ENCODE results near the gene TMCC3.
A peak's percentile ranks its signal among the peaks of the same experiment; 100 is the strongest.

Gene TMCC3

DNA sequence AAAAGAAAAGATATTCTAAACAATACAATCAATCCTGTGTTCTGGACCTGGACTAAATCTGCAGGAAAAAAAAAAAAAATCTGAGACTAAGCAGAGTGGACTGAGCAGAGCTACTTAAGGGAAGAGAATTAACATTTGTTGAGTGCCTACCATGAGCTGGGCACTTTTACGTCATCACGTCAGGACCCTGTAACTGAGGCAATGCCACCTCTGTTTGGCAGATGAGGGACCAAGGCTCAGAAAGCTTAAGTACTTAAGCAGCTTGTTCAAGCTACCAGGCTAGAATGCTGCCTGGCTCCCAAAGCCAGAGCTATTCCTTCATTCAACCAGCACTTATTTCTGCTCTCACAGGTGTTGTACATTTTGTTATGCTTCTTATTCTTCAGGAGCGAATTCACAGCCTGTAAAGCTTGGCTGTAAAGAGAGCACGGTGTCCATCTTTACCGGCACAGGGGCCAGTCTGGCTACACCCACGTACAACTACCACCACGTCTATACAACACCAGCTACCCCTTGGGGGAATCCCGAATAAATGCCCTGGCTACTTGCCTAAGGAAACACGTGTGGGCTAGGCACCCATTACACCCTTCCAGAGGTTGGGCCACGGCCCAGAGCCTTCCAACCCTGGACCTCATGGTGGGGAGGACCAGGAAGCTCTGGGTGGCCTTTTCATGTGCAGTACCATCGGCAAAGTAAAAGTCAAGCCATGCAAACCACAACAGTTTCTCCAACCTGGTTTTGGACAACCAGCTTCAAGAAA lies 27.0 kb downstream of the TMCC3 start:
- TF ChIP-seq, protein P1, sequence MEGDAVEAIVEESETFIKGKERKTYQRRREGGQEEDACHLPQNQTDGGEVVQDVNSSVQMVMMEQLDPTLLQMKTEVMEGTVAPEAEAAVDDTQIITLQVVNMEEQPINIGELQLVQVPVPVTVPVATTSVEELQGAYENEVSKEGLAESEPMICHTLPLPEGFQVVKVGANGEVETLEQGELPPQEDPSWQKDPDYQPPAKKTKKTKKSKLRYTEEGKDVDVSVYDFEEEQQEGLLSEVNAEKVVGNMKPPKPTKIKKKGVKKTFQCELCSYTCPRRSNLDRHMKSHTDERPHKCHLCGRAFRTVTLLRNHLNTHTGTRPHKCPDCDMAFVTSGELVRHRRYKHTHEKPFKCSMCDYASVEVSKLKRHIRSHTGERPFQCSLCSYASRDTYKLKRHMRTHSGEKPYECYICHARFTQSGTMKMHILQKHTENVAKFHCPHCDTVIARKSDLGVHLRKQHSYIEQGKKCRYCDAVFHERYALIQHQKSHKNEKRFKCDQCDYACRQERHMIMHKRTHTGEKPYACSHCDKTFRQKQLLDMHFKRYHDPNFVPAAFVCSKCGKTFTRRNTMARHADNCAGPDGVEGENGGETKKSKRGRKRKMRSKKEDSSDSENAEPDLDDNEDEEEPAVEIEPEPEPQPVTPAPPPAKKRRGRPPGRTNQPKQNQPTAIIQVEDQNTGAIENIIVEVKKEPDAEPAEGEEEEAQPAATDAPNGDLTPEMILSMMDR (IDR thresholded peaks at IDR 0.05; ENCODE audit: extremely low read depth, missing control alignments) = no peak
- DNase-seq (ENCODE audit: low spot score) = no peak

DNA sequence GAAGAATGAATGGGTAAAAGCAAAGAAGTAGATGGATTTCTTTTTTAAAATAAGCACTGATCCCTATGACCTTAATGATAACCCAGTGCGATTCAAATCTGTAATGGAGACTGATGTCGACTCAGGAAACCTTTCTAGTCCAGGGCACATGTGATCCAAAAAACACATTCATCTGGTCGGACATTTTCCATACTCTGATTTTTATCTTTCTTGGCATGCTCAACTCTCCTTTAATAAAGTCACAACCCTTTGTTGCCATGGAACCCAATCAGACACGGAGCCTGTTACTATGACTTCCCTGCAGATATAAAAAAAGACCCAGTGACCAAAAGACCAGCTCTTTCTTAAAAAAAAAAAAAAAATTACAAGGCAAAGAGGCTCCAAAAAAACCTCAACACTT lies 27.9 kb downstream of the TMCC3 start:
- DNase-seq (ENCODE audit: low spot score) = no peak
- TF ChIP-seq, protein P1 (IDR thresholded peaks at IDR 0.05; ENCODE audit: extremely low read depth, missing control alignments) = no peak

DNA sequence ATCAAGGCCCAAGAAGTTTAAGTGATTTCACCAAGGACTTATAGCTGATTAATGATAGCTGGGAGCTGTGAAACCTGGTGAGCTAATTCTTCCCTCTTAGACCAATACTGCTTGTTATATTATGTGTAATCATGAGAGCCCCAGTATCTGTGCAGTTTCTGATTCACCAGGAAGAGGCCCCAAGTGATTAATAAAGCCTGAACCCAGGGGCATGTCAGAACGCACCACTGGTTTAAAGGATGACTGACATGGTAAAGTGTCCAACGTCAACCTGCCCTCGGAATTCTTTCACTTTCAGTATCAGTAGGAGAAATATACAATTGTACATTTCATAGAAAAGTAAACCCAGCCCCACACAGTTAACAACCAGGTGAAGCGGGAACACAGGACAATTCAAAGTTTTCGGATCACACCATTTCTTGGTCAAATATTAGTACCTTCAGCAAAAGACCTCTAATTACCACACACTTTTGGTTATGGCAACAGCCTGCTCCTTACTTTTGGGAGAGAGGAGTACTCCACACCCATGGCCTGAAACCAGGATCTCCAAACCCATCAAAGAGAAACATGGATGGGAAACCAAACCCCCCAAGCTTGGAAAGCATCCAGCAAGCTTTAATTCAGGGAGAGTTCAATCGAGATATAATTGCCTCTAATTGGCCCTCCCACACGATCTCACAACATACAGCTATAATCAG lies 28.5 kb downstream of the TMCC3 start:
- peak; percentile 74 for DNase-seq (ENCODE audit: low spot score)
- TF ChIP-seq, protein P1 (IDR thresholded peaks at IDR 0.05; ENCODE audit: extremely low read depth, missing control alignments) = no peak

DNA sequence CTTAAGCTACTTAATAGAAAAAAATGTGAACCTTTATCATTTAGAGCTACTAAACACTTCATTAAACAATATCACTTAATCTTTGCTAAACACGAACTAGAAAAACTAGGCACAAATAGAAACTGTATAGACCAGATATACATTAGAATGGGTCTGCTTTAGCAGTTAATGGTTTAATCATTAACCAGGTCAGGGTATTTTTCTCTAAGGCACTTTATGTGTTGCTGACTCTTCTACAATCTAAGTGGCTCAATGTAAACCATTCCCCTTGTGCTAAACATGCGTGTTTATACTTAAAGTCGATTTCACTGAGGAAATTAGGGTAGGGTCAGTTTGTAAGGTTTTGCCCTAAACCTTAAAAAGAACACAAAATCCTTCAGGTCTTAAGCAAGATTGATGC lies 29.7 kb downstream of the TMCC3 start:
- DNase-seq (ENCODE audit: low spot score) = no peak
- TF ChIP-seq, protein P1 (IDR thresholded peaks at IDR 0.05; ENCODE audit: extremely low read depth, missing control alignments) = no peak

DNA sequence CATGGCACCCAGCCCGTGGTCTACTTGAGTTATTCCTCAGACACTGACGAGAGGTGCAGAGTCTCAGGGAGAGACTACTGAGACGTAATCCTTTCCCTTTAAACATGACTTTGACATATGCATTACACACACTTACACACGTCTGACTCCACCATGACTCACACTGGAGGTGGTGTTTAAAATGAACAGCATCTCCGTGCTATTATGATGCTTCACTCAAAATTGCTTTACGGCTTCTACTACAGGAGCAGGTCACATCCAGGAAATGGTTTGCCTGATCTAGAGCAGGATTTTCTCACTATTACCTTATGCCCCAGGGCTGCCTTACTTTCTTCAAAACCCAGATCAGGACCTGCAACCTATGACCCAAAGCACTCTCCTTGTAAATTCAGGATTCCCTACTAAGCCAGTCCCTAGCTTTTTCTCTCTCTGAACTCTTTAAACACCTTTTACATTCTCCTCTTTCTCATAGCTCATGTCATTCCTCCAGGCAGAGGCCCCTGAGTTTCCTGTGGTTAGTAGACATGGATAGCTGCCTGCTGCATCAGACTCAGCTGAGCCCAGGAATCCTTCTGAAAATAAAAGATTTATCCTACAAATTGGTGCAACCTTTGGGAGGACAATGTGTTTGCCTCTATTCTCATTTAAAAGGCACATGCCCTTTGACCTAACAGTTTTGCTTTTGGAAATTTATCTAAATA lies 31.2 kb downstream of the TMCC3 start:
- no peak for DNase-seq (ENCODE audit: low spot score)
- TF ChIP-seq, protein P1 (IDR thresholded peaks at IDR 0.05; ENCODE audit: extremely low read depth, missing control alignments) = no peak

DNA sequence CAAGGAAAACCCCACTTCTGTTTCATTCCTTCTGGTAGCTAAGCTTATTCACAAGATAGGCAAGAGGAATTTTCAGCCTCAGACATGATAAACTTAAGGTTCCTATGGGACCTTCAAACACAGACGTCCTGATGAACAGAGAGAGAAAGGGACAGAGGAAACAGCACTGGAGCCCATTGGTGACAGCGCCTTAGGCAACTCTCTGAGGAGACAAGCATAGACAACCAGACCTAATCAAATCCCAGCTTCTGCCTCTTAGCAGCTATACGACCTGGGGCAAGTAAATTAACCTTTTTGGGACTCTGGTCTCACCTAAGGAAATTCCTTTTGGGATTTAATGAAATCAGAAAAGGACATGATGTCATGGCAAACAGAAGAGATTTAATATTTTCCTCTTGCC lies 33.3 kb downstream of the TMCC3 start:
- DNase-seq (ENCODE audit: low spot score) = no peak
- TF ChIP-seq, protein P1 (IDR thresholded peaks at IDR 0.05; ENCODE audit: extremely low read depth, missing control alignments) = no peak

DNA sequence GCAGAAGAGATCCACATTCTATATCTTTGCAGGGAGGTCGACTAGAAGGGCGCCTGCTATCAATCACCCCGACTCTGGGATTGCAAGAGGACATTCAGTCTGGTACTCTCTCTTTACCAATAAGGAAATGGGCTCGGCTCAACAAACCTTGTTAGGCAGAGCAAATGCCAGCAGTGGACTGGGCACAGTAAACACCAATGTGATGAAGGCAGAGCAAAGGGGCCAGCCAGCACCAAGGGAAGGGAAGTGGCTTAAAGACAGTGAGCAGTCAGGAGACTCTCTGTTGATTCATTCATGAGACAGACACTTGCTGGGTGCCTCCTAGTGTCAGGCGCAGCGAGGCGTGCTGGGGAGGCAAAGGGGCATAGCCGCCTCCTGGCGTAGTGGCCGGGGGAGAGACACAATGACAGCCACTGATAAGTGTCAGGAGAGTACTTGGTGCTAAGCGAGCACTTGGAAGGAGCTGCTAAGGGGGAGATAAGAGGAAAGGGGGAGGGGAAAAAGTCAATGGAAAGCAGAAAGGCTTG lies 34.1 kb downstream of the TMCC3 start:
- TF ChIP-seq, protein P1 (IDR thresholded peaks at IDR 0.05; ENCODE audit: extremely low read depth, missing control alignments) = no peak
- no peak for DNase-seq (ENCODE audit: low spot score)

Data from GM20000 (cell line).